GM12891 (cell line): ENCODE measurements around the gene DIP2B.

Experiments
- PAX5 ChIP-seq: IDR thresholded peaks from 2 replicates; pipeline ENCODE4 v1.6.1; 2011; ENCODE audit warnings: low read length, moderate library complexity, mild to moderate bottlenecking; ENCODE audit not compliant: insufficient read depth, severe bottlenecking
- POLR2A ChIP-seq: IDR thresholded peaks from 2 replicates; pipeline ENCODE4 v1.6.1; 2011; ENCODE audit warnings: low read depth, low read length, control low read depth
- POLR2AphosphoS5 ChIP-seq: IDR thresholded peaks from 2 replicates; pipeline ENCODE4 v1.6.1; 2011; ENCODE audit warnings: low read depth, low read length, control low read depth

DNA sequence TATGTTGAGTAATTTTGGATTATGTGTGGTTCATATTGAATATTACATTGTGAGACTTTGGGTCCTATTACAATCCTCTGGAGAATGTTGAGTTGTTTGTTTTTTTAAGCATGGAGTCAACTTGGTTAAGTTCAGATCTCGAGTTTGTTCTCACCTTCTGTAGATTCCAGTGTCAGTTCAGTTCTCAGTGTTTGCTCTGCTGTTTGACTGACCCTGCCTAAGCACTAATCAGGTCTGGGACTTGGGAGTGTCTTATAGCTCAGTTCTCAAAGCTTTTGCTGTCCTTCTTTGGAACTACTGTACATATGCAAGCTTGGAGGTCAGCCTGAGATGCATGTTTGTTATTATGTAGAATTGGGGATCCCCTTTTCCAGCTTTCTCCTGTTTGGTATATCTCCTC is 63.1 kb downstream of the DIP2B start:
- TF ChIP-seq PAX5, result no peak
- TF ChIP-seq POLR2A, result no peak
- TF ChIP-seq POLR2AphosphoS5, result no peak
